Stimulated activated CD8-positive, alpha-beta memory T cell treated with anti-CD3 and anti-CD28 coated beads, Interleukin-15, amount 100 ng/mL, for 48 hours (primary cell): Measurements from ENCODE around the gene ADAMTSL2.
"Not testable (repeated sequence)": the region's sequence is repeated elsewhere in the genome, so short reads cannot be mapped to it uniquely, and the experiment has no call there.

Experiments
- DNase-seq, 2 donors: peaks; one replicate each; pipeline ENCODE4 v3.0.0-alpha.2; 2020; ENCODE audit warnings: low read depth in 2 of 2

ADAMTSL2 gene

DNA sequence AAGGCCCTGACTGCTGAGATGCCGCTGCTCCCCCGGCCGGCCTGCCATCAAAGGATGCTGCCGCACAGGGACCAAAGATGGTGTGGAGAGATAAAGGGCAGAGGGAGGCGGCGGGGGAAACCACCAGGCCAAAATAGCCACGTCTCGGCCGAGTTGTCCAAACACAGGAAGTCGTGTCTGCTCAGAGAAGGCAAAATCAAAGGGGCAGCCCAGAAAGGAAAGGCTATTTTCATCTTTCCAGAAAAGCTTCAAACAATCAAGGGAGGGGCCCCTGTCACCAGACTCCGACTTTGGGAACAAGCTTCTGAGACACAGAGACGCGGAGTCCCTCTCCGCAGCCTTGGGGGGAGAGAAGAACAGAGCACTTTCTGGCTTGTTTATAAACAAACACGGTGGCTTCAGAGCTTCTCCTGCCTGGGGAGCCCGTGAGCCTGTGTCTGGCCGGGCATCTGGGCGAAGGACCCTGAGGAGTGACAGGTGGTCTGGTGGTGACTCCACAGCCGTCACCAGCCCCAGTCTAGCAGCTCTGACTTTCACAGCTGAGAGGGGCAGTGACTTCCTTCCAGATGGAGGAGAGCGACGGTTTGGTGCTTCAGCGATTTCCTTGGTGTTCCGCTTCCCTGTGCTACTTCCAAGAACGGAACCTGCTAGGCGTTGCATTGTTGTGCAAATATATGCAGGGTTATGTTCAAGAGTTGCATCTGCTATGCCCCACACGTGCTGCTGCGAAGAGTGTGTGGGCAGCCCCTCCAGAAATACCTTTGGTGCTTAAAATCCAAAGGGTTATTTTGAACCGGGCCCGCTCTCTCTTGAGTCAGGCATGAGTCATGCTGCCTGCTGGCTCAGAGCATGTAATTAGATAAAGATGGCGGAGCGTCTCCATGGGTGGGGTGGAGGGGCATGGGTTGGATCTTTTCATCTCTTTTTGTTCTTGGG, 24.0 kb downstream of the ADAMTSL2 start:
- peak in 1 of 2 donors; percentile 21 for DNase-seq

GRCh38 chr9:133560311-133560710, 25.8 kb downstream of the ADAMTSL2 start:
- DNase-seq, result no peak

GRCh38 chr9:133560944-133561343, 26.4 kb downstream of the ADAMTSL2 start:
- DNase-seq, result no peak

GRCh38 chr9:133561976-133562554, 27.6 kb downstream of the ADAMTSL2 start:
- DNase-seq, result no peak

GRCh38 chr9:133562611-133563290, 28.2 kb downstream of the ADAMTSL2 start:
- no peak for DNase-seq

DNA sequence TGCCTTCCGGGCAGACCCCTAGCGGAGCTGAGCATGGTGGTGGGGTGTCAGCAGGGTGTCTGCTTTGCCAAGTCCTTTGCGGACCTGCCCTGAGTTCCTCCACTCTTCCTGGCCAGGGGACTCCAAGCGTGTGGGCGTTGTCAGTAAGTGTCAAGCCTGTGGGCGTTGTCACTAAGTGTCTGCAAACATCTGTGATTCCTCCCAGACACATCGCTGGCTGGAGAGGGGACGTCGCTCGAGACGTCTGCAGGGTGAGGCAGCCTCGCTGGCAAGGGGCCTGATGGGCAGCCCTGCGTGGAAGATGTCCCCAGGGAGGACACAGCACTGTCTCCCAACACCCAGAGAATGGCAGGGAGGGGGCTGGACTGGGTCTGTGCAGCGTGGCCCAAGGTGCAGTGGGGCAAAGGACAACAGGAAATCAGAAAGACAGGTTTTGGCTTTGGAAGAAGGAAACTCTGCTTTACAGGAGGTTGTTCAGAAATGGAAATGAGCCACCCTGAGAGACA, 28.8 kb downstream of the ADAMTSL2 start:
- no peak for DNase-seq

DNA sequence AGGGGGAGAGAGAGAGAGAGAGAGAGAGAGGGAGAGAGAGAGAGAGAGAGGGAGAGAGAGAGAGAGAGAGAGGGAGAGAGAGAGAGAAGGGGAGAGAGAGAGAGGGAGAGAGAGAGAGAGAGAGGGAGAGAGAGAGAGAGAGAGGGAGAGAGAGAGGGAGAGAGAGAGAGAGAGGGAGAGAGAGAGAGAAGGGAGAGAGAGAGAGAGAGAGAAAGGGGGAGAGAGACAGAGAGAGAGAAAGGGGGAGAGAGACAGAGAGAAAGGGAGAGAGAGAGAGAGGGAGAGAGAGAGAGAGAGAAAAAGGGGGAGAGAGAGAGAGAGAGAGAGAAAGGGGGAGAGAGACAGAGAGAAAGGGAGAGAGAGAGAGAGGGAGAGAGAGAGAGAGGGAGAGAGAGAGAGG, 29.3 kb downstream of the ADAMTSL2 start:
- not testable (repeated sequence) for DNase-seq

GRCh38 chr9:133564451-133565116, 30.1 kb downstream of the ADAMTSL2 start:
- DNase-seq, result no peak

DNA sequence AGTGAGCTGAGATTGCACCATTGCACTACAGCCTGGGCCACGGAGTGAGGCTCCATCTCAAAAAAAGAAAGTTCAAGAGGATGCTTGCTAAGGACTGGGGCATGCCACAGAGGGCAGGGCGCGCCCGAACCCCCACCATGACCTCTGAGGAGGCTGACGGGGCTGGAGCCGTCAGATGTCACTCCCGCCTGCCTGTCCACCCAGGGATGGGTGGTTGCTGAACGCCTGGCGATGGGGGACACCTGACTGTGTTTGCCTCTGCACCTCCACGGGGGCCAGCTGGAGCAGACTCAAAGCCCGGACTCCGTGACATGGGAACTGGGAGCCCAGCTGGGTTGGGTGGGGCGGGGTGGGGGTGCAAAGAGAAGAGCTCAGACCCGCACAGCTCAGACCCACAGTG, 31.9 kb downstream of the ADAMTSL2 start:
- DNase-seq, result no peak

GRCh38 chr9:133566817-133567216, 32.3 kb downstream of the ADAMTSL2 start:
- no peak for DNase-seq

GRCh38 chr9:133568186-133568585, 33.7 kb downstream of the ADAMTSL2 start:
- DNase-seq, result no peak

DNA sequence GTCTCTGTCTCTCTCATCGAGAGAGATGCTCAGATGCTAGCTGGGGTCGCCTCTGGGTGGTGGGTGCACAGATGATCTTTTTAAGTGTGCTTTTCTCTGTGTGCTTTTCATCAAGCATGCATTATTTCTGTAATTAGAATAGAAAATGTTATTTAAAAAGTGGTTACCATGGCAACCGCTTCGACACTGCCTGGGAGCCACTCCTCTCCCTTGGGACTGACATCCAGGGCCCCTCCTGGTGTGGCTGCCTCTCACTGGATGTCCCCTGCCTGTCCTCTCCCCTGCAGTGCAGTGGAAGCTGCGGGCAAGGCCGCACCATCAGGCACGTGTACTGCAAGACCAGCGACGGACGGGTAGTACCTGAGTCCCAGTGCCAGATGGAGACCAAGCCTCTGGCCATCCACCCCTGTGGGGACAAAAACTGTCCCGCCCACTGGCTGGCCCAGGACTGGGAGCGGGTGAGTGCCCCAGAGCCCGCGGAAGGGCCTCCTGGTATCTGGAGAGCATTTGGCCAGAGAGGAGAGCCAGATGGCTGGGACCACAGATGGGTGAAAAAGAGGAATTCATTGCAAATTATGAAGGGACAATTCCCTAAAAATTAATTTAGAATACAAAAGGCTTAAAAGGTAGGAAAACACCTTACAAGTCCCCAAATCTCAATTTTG, 34.7 kb downstream of the ADAMTSL2 start:
- DNase-seq, result no peak

- no peak for DNase-seq
These were observed 35.6 kb downstream of the ADAMTSL2 start for GRCh38 chr9:133569891-133570690.

GRCh38 chr9:133570691-133571080, 36.2 kb downstream of the ADAMTSL2 start:
- DNase-seq, result no peak

DNA sequence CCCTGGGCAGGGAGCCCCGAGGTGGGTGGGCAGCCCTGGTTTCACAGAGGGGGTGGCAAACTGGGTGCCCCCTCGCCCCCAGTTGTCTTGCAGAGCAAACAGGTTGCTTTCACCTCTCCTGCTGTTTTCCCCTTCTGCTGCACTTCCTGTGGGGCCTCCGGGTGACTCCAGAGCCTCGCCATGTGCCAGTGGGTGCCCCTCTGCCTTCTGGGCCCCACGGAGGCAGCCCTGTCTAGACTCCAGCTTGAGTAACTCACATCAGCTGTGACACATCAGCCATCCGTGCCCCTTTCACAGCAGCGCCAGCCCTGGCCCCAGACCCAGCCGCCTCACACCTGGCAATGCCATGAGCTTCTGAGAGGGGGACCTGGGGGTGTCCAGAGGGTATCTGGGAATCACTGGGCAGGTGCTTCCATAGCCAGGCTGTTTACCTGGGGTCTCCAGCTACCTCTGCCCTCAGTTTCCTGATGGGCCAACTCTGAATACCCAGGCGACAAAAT, 36.9 kb downstream of the ADAMTSL2 start:
- no peak for DNase-seq

DNA sequence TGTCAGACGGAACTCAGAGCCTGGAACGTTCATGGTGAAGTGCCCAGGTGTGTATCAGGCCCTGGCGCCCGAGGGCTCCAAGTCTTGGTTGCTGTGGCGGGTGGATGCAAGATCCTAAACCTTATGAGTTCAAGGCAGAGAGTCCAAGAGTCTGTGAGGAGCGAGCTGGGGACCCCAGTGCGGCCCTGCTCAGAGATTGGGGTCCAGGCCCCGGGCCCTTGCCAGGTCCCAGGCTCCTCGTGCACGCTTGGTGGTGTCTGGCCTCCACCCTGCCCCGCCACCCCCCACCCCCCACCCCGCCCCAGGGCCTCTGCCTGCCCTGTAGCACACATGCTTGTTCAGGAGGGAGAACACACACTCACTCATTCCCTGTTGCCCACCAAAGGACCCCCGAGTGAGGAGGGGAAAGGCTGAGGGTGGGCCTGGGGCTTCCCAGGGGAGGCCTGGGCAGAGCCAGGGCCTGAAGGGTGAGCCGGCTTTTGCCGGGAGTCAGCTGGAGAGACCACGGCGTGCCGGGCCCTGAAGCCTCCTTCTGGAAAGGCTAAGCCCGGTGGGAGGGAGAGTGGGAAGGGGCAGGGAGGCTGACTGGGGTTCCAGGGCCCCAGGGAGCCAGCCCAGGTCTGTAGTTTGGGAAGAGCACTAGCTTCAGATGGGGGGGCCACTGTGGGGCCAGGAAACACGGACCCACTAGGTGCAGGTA, 37.5 kb downstream of the ADAMTSL2 start:
- no peak for DNase-seq

DNA sequence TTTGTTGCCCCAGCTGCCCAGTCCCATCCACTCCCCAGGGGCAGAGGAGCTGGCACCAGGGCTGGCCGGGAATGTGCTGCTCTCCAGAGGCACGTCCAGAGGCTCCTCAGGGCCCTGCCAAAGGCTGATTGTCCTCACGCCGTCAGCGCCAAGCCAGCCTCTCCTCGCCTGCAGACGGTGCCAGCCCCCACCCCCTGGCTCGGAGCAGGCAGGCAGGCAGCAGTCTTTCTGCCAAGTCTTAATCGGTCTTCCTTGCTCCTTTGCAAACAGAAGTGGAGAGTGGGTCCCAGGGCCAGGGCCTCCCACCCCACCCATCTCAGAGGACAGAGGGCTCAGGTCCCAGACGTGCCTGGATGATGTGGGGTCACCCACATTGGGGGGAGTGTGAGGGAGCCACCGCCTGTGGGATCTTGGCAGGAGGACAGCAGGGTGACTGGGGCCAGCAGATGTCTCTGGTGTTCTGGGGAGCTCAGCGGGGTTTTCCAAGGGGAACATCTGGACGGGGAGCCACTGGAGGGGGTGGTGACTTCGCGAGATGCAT, 38.4 kb downstream of the ADAMTSL2 start:
- no peak for DNase-seq

DNA sequence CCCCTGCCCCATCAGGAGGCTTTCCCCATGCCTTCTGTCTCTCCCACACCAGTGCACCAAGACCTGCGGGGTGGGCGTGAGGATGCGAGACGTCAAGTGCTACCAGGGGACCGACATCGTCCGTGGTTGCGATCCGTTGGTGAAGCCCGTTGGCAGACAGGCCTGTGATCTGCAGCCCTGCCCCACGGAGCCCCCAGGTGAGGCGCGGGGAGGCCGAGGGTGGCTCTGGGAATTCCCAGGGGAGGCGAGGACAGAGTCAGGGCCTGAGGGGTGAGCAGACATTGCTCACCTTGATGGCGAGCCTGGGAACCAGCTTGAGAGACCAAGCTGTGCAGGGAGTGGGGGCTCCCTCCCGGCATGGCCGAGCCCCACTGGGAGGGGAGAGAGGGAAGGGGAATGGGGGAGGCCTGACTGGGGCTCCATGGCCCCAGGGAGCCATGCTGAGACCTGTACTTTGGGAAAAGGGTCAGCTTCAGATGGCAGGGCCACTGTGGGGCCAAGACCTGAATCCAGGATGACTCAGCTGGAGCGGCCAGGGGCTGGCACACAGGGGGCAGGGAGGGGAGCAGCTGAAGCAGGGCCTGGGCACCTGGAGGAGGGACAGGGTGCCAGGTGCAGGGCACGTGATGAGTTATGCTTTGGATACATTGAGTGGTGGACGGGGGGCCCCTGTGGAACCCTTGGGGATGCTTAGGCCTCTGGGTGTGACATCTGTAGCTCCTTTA, 39.4 kb downstream of the ADAMTSL2 start:
- no peak for DNase-seq

DNA sequence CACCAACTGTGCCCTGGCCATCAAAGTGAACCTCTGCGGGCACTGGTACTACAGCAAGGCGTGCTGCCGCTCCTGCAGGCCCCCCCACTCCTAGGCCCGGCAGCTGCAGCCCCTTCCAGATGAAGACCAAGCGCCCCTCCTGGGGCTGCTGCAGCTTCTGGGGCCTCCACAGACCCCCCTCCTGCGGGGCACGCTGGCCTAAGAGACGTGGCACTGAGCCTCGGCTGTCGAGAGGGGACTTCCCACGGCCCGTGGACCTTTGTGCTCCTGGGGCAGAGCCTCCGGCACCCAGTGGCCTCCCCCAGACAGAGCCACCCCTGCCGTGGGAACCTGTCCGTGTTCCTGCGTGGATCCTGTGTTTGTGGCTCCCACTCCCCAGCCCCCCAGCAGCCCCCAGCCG, 40.3 kb downstream of the ADAMTSL2 start:
- no peak for DNase-seq
